GM18907 (cell line): ENCODE results near the gene DIPK1B.

ENCODE experiments used
- ATAC-seq: cut with Tn5 transposase; IDR thresholded peaks from one replicate; pipeline ENCODE4 v1.9.1; 2021; ENCODE audit warnings: mild to moderate bottlenecking, moderate library complexity; ENCODE audit not compliant: unreplicated experiment

Gene DIPK1B

DNA sequence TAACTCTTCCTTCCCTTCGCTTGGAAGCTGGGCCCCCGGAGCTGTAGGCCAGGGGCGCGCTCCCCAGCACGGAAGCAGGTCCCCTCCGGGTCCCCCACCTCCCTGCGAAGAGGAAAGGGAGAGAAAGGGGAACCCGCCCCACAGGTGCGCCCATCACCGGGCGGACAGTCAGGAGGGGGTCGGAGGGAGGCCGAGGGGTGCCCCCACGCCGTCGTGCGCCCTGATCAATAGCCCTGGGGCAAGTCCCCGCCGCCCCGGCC lies 25.9 kb upstream of the DIPK1B start:
- no peak for ATAC-seq

DNA sequence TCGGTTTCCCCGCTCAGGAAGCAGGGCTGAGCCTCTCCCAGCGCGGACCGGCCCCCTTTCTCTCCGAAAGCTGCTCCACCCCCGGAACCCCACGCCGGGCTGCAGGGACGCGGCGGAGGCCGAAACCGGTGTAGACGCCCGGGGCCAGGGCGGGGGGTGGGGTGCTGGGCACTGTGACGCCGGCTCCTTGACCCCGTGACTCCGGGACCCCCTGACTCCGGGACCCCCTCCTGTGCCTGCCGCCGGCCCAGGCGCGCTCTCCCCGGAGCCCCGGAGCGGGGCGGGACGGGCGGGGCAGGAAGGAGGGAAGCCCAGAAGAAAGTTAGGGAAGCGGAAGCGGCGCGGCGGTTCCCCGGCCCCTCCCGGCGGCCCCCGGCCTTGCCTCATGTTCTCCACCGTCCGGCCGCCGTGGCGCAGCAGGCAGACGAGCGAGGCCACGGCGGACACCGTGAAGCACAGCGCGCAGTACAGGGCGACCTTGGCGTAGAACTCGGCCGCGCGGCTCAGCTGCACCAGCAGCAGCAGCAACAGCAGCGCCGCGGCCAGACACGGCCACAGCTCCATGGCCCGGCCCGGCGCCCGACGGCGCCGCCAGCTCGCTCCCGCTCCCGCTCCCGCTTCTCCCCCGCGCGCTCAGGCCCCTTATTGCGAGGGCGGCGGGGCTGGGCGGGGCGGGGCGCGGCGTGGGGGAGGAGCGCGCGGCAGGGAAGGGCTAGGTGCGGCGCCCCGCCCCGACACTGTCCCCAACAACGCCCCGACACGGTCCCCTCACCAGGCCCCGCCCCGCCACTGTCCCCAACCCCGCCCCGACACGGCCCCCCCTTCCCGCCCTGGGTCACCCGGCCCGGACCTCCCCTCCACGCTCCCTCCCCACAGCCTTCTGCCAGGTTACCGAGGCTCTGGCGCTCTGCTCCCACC lies 25.3 kb upstream of the DIPK1B start, which contains the start of gene AGPAT2:
TSS of gene AGPAT2 (minus strand) at position 664 of the 918 bp plus-strand sequence. CDS start at position 564, 100 bp downstream.
- peak; percentile 57 for ATAC-seq

DNA sequence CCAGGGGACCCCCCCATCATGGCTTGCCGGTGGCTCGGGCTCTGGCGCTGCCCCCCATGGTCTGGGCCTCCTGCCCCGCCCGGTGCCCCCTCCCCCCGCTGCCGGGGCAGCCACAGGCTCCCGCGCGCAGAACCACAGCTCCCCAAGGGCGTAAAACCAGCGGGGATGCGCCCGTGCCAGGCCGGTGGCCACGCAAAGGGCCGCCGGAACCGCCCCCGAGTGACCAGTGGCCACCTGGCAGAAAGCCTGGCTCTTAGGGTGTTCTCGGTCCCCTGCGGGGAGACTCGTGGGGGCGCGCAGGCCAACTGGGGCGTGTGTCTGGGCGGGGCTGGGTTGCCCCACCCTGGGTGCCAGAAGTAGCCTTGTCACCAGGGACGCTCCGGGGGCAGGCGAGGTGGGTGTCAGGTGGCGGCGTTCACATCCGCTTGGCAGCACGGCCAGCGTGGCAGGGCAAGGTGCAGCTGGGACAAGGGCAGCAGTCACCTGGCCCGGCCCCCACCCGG lies 24.6 kb upstream of the DIPK1B start:
- ATAC-seq = no peak

DNA sequence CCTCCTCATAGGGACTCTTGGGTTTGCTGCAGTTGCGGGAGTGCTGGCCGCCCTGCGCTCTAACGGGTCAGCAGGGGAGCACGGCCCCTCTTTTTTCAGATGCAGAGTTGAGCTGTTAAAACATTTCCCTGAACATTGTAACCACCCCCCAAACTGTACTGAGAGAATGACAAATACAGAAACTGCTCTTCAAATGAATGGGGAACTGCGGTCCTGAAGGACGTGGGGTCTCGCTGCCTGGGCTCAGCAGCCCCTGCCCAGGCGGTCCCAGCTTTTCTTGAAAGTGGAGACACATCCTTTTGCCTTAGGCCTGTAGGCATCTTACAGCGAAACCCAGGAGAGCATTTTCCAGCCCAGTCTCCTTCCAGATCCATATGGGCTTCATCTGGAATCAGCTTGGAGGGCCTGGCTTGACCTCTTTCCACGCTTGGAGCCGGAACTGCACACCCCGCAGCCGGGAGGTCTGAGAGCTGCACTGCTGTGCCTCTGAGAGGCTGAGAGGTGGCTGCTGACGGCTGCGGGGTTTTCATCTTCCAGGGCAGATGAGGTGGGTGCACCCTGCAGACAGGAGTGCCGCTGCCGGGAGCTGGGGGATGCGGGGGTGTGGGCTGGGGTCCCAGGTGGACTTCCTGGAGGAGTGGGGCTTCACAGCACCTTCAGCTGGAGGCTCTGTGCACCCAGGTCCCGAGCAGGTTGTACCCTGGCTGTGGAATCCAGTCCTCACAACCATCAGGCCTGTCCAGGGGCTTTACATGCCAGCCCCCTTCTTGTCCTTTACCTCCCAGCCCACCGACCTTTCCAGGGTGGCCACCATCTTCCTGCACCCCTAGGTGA lies 23.9 kb upstream of the DIPK1B start:
- no peak for ATAC-seq

DNA sequence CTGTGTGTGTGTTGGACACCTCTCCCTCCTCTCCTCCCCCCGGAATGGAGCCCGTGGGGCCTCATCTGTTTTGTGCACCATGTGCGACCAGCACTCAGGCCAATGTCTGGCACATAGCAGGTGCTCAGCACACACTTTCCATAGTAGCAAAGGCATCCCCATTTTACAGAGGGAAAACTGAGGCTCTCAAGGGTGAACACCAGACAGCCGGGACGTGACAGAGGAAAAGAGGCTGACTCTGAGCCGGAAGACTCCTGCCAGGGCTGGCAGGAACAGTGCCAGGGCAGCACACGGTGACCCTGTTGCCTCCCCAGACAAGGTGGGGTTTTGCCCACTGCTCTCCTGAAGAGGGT lies 23.3 kb upstream of the DIPK1B start:
- no peak for ATAC-seq

DNA sequence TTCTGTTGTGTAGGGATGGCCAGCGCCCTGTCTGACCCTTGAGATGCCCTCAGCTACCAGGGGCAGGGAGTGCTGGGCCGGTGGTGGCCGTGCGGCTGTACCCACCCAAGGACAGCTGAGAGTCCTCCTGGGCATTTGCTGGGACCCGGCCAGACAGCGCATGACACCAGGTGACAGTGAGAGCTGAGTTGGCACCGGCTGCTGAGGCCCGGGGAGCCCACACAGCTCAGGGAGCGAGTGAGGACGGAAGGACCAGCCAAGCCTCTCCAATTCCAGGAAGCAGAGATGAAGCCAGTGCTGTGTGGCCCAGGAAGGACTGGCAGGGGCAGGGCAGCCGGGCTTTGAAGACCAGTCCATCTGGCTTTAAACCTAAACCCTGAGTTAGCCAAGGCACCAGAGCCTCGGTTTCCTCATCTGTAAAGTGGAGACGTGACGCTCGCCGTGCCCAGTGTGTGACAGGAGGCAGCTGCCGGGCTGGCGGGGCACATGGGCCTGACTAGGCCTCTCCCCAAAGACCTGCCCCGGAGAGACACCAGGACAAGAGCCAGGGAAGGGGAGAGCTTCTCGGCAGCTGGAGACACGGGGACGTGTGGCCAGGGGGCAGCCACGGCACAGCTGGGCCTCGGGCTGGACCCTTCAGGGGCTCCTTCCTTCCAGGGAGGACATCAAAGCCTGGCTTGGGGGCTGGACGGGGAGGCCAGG lies 22.1 kb upstream of the DIPK1B start:
- ATAC-seq = no peak

DNA sequence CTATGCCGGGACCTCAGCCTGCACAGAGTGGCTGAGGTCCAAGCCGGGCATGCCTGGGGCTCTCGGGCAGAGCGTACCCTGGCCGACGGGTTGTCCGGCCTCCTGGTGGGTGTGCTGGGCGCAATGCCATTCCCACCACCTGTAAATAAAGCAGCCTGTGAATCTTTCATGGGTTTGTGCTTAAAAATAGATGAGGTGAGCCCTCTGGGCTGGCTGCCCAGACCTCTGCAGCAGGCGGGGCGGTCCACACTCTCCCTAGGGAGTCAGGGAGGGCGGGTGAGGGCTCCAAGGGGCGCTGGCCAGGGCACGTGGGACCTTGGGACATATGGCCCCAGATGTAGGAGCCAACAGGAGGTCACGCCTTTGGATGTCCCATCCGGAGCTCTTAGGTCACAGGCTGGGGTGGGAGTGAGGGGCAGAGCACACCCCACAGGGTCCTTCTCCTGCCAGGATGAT lies 21.5 kb upstream of the DIPK1B start:
- ATAC-seq = no peak

DNA sequence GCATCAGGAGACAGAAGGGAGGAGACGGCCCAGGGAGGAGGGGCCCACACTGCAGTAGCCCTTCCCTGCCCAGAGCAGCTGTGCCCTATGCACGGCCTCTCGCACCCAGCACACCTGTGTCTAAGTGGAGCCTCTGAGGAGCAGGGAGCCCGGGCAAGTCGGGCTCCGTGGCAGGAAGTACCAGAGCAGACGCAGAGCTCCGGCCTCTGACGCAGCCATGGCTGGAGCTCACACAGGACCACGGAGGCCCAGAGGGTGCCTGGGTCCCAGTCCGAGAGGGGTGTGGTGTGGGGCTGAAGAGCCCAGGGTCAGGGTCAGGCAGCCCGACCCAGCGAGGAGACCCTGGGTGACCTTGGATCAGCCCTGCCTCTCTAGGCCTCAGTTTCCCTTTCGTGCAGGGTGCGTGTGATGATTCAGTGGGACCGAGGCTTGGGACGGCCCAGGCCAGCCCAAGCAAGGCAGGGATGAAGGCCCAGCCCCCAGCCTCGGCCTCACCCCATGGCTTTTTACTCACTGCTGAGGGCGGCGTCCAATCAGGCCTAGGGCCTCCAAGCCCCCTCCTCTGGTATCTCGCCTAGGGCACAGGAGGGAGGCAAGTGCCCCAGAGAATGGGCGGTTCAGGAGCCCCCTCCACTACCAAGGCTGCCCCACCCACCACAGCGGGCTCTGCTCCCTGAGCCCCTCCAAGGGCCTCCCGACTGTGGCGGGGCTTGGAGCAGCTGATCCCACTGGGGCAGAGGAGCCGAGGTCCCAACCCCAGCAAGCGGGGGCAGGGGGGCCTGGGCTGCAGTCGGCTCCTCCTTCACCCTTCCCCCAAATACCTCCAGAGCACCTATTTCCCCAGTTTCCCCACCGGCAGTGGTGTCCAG lies 20.8 kb upstream of the DIPK1B start:
- ATAC-seq = no peak

DNA sequence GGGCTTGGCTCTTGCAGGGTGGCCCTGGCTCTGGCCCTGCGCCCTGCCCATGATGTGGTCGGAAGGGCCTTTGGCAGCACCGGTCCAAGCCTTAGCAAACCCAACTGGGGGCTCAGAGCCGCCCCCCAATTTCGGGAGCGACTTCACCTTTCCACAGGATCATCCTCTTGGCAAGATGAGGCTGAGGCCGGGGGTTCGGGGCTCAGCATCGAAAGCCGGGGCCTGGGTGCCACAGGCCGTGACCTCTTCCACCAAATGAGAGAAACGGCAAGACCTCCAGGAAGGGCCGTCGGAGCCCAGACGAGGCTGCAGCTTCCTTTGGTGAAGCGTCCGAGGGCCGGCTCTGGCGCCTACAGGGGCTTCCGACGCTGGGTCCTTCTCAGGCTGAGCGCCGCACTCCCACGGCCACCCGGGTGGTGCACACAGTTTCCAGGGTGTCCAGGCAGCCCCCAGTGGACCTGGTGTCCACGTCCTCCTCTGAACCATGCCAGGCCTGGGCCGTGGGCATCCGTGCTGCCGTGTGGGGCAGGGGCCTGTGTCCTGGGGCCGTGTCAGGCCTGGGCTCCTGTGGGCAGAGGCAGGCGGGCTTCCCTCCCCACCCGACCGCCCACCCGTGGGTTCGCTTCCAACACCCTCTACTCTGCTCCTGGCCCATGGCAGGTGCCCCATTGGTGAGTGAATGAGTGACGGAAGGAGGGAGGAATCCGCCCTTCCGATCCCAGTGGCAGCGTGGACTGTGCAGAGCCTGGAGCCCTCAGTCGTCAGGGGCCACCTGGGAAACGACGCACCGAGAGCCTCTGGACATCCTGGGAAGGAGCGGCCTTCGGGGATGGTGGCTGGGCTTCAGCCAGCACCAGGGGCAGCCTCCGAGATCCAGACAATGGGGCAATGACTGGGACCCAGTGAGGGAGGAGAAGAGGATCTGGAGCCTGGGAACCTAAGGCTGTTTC lies 19.9 kb upstream of the DIPK1B start:
- ATAC-seq = no peak

DNA sequence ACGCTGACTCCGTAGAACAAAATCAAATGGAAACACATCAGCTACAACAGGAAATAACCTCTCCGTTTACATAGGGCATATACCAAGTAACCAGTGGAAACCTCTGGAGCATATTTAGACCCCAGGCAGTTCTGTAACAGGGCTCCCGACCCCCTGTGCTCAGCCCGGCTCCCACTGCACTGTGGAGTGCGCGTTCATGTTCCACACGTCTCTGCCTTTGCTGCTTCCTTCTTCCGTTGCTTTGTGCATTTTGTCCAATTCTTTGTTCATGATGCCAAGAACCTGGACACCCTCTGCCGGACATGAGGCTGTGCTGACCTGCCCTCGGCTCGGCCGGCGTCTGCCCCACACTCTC lies 19.3 kb upstream of the DIPK1B start:
- ATAC-seq = no peak

DNA sequence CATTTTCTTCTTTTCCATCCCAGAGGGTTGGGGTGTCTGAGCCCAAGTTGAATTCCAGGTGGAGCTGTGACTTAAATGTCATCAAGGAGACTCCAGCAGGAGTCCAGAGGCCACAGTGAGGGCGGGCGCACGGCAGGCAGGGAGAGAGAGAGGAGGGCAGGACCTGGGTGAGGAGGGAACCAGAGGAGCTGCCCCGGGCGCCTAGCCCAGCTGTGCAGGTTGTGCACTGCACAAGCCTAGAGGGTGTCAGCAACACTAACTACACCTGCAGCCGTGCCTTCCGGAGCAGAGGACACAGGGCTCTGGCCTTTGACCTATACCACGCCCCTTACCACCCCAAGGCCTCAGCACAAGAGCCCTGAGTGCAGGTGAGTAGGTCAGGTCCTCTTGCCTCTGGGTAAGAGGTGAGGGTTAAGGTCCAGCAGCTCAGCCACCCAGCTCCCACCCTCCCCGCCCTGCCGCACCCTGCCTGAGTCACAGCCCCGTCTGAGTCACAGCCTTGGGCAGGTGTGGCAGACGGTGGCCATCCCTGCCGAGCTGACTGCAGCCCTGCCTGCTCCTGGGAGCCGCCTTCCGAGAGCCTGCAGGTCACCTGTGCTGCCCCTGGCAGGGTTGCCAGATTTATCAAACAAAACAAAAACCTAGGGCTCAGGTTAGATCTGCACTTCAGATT lies 18.7 kb upstream of the DIPK1B start:
- ATAC-seq = no peak

DNA sequence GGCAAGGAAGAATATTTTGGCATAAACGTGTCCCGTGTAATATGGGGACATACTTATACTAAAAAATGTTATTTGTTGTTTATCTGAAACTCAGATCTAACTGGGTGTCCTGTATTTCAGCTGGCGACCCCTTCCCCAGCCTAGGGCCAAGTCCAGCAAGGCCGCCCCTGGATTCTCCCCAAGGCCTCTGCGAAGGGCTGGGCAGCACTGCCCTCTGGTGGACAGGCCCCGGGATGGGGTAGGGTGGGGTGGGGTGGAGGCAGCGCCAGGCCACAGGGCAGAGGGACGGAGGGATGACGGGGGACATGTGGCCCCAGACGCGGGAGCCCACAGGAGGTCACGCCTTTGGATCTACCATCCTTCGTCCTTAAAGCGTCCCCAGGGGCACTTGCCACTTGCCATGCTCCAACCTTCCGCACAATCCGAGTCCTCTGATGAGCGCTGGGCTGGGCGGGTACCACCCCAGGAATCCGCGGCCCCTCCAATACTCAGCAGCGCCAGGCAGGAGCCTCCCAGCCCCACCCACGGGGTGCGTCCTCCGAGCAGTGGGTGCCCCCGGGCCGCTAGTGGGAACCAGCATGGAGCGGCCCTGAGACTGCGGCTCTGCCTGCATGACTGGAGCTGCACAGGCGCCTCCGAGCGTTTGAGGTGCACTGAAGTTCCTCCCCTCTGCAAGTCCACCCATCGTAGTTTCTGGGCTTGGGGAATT lies 18.1 kb upstream of the DIPK1B start:
- ATAC-seq = no peak

DNA sequence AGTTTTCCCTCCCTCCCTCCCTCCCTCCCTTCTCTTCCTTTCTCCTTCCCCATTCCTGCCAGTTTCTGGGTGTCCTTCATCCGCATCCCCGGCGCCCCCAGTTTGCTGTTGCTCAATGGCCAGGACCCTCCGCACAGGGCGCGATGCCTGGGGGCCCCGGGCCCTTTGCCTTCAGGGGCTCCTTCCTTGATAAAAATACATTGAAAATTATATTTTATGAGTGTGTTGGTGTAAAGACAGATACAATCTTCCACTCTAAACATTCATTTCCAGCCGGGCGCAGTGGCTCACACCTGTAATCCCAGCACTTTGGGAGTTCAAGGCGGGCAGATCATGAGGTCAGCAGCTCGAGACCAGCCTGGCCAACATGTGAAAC lies 17.5 kb upstream of the DIPK1B start:
- ATAC-seq = no peak

DNA sequence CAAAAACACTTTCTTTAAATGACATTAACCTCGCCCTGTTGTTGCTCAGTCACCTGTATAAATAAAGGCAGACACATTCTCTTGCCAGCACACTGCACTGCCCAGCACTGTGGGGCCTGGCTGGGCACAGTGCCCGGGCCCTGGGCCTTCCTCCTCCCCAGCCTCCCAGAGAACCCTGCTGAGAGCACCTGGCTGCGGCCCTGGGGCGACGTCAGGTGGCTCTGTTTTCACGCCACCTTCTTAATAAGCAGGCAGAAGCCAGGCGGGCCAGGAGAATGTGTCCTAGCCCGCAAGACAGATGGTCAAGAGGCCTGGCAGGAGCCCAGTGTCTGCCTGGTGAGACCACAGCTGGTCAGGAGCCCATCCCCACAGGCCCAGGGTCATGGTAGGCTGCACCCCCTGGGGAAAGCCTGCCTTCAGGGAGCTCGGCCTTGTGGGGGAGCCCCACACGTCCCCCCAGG lies 16.9 kb upstream of the DIPK1B start:
- ATAC-seq = no peak

DNA sequence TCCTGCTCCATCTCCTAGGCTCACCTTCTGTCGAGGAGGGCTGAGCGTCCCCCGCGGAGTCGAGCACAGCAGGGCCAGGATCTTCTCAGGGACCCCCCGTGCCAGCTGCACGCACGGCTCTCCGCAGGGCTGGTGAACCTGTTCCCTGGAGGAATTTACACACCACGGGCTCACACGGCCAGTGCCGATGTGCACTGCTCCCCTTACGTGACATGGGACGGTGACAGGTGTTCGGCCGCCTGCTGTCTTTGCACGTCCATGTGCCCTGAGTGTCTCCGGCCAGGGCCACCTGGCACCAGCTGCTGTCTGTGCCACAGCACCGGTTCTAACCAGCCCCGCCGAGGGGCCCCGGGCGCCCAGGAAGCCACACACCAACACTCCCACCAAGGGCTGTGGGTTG lies 16.4 kb upstream of the DIPK1B start:
- ATAC-seq = no peak

DNA sequence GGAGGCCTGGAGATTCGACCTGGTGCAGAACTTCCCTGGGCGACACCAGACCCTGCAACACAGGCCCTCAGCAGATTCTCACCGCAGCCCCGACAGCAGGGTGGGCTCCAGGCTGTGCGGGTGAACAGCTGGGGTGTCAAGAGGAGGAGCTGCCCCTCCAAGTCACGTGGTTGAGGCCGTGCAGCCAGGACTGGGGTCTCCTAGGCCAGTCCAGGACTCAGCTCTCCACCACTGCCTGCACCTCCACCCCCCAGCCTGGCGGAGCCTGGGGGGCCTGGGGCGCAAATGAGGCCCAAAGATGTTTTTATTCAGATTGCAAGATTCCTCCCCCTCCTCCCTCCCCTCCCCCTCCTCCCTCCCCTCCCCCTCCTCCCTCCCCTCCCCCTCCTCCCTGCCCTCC lies 15.9 kb upstream of the DIPK1B start:
- ATAC-seq = no peak

DNA sequence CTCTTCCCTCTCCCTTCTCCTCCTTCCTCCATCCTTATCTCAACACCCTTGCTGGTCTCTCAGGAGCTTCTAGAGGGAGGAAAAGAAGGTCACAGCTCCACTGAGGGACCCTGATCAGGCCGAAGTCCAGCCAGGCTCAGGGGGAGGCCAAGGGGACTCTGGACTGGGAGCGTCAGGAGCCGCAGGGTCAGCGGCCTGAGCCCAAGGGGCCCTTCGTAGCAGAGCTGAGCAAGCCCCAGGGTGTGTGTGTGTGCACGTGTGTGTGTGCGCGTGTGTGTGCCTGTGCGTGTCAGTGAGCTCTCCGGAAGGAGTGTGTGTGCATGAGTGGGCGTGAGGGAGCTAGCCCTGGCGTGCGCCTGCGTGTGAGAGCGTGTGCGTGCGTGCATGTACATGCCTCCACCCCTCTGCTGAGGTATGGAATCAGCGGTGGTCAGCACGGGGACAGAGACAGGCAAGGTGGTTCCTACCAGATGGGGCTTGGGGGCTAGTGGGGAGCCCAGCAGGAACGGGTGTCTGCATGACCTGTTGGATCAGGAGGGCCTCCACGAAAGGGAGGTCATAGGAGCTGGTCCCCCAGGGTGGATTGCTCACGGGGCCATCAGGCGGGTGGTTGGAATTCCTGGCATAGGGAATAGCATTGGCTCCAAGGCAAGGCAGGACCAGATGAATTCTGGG lies 15.1 kb upstream of the DIPK1B start:
- no peak for ATAC-seq
